Measurements from ENCODE around the gene LUM. TPM values are rescaled to one million over a fixed set of nuclear protein-coding genes. Genes with fewer than 3 reads are reported as not detected.
"Not testable (repeated sequence)": the region's sequence is repeated elsewhere in the genome, so short reads cannot be mapped to it uniquely, and the experiment has no call there.

The LUM gene
- total RNA-seq, 2 donors from 2014 or later: 130 to 196 TPM

DNA sequence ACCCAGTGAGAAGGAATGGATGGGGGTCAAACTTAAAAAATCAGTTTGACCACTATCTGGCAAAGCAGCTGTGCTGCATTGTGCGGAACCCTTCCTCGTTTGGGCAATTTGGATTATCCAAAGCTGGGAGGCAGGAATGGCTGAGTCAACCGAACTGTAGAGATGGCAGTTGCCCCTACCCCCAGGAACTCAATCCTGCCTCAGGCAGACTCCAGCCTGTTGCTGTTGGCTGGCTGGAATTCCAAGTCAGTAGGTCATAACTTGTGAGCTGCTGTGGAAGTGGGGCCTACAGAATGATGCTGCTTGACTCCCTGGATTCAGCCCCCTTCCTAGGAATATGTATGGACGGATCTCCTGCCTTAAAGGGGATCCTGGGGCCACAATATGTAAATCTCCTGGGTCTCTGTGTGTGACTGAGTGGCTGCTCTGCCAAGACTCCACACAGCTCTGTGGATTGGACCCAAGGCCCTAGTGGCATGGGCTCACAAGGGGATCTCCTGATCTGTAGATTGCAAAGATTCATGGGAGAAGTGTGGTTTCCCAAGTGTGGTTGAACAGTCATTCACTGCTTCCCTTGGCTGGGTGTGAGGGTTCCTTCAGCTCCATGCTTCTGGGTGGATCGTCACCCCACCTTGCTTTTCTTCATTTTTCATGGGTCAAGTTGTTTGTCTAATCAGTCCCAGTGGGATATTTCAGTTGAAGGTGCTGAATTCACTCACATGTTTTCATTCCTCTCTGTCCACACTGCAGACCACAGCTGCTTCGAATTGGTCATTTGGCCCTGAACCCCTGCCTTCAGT is 19.2 kb downstream of the LUM start:
- Histone ChIP-seq H3K4me3 (no peak overlapping the region), H3K36me3 (no peaks in the 10 kb centered on the region), H3K9me3 (peaks cover 0 to 25% of the 10 kb centered on the region in 2 donors), H3K27me3 (no peaks in the 10 kb centered on the region), H3K27ac (no peak overlapping the region), H3K4me1 (no peaks in the 10 kb centered on the region)
- DNase-seq (ENCODE audit: low spot score): no peak
- TF ChIP-seq, protein P1, sequence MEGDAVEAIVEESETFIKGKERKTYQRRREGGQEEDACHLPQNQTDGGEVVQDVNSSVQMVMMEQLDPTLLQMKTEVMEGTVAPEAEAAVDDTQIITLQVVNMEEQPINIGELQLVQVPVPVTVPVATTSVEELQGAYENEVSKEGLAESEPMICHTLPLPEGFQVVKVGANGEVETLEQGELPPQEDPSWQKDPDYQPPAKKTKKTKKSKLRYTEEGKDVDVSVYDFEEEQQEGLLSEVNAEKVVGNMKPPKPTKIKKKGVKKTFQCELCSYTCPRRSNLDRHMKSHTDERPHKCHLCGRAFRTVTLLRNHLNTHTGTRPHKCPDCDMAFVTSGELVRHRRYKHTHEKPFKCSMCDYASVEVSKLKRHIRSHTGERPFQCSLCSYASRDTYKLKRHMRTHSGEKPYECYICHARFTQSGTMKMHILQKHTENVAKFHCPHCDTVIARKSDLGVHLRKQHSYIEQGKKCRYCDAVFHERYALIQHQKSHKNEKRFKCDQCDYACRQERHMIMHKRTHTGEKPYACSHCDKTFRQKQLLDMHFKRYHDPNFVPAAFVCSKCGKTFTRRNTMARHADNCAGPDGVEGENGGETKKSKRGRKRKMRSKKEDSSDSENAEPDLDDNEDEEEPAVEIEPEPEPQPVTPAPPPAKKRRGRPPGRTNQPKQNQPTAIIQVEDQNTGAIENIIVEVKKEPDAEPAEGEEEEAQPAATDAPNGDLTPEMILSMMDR (IDR thresholded peaks at IDR 0.05): no peak

DNA sequence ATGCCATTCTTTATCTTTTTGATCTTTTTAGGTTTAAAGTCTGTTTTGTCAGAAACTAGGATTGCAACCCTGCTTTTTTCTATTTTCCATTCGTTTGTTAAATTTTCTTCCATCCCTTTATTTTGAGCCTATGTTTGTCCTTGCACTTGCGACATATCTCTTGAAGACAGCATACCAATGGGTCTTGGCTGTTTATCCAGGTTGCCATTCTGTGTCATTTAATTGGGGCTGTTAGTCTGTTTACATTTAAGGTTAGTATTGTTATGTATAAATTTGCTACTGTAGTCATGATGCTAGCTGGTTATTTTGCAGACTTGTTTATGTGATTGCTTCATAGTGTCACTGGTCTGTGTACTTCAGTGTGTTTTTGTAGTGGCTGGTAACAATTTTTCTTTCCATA is 21.3 kb downstream of the LUM start:
- not testable (repeated sequence) for H3K4me3 ChIP-seq; H3K27me3 ChIP-seq; DNase-seq (ENCODE audit: low spot score); H3K4me1 ChIP-seq; H3K27ac ChIP-seq; H3K36me3 ChIP-seq
- H3K9me3 ChIP-seq: peaks cover 0 to 25% of the 10 kb centered on the region in 2 donors

DNA sequence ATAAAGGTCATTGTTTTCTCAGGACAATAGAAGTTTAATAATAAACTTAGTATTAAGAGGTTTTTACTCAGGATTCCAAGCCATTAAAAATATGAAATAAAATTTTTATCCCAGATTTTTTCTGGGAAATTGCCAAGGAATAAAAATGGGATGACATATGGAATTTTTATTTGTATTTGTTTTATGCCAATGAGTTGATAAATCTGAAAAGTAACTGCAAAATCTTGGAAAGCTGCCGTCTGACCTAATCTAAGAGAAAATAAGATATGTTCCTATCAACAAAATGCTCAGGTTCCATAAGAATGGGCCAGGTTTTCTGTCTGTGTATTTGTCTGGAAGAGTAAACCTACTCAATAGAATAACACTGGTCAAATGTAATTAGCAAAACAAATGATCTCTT is 31.3 kb downstream of the LUM start:
- H3K9me3 ChIP-seq: no peaks in the 10 kb centered on the region
- H3K4me3 ChIP-seq: no peak overlapping the region
- no peaks in the 10 kb centered on the region for H3K27me3 ChIP-seq
- H3K27ac ChIP-seq: no peak overlapping the region
- TF ChIP-seq, protein P1 (IDR thresholded peaks at IDR 0.05): no peak
- no peaks in the 10 kb centered on the region for H3K36me3 ChIP-seq
- no peak for DNase-seq (ENCODE audit: low spot score)
- H3K4me1 ChIP-seq: no peaks in the 10 kb centered on the region

DNA sequence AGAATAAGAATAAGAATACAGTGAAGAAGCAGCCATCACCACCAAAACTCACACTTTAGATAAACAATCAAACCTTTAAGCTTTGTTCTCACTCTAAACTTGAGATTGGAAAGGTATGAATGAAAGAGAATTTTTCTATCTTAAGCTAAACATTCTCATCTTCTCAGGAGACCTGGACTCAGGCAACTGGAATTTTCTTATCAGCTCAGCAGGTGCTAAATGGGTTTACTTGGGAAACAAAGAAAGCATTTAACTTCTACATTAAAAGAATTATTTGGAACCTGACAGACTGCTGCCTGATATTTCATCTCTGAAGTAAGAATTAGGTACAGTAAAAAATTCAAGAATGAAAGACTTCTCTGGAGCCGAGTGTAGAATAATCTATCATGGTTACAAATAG is 32.8 kb downstream of the LUM start:
- Histone ChIP-seq H3K36me3 (no peaks in the 10 kb centered on the region), H3K9me3 (no peaks in the 10 kb centered on the region), H3K27me3 (no peaks in the 10 kb centered on the region), H3K4me1 (no peaks in the 10 kb centered on the region), H3K27ac (no peak overlapping the region), H3K4me3 (no peak overlapping the region)
- TF ChIP-seq, protein P1 (IDR thresholded peaks at IDR 0.05): no peak
- DNase-seq (ENCODE audit: low spot score): no peak

DNA sequence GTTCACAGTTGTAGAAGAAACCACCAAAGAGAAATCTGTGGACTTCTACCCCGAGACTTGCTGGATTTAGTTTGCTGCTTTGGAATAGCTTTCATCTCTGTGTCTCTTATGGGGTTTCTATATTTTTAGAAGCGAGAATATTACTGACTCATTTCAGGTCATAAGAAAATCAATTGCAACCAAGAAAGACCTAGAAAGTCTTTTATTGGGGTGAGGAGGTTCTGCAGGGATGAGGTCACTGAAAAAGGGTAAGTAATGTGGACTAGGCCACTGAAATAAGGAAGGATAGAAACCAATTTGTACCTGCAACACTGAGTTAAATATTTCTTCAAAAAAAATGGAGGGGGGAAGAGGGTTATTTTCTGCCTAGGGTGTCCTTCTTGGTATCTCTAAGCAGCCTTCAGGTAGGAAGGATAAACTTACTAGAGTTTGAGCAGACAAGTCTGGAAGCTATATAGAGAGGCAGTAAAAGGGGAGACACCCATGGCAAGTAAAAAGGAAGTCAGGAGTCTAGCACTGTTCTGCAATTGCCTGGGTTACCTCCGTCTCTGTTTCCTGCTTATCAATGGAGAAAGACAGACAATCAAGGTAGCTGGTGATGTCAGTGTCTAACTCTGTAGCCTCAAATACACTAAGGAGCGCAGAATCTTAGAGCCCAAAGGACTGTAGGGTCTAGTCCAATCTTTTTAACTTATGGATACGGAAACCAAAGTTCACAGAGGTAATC is 33.9 kb downstream of the LUM start:
- Histone ChIP-seq H3K27ac (no peak overlapping the region), H3K4me1 (no peaks in the 10 kb centered on the region), H3K9me3 (no peaks in the 10 kb centered on the region), H3K27me3 (no peaks in the 10 kb centered on the region), H3K4me3 (no peak overlapping the region), H3K36me3 (no peaks in the 10 kb centered on the region)
- DNase-seq (ENCODE audit: low spot score): no peak
- TF ChIP-seq, protein P1 (IDR thresholded peaks at IDR 0.05): no peak

DNA sequence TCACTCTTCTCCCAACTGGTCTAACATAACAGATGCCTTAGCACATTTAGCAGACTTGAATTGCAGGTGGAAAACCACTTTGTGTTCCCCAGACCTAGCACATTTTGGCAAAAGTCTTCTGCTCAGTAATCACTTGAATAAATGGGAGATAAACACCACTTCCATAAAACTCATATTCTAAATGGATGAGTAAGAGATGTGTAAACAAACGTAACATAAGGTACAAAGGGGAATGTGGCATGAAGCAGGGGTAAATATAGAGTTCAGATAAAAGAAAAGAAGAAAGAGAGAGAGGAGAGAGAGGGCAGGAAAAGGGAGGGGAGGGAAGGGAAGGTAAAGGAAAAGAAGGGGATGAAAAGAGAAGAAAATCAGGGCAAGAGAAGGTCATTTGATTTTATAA is 36.4 kb downstream of the LUM start:
- no peaks in the 10 kb centered on the region for H3K36me3 ChIP-seq
- no peak overlapping the region for H3K4me3 ChIP-seq
- TF ChIP-seq, protein P1 (IDR thresholded peaks at IDR 0.05): no peak
- no peaks in the 10 kb centered on the region for H3K4me1 ChIP-seq
- no peaks in the 10 kb centered on the region for H3K27me3 ChIP-seq
- no peaks in the 10 kb centered on the region for H3K9me3 ChIP-seq
- H3K27ac ChIP-seq: peak overlapping the region in 1 of 2 donors; percentile 50
- DNase-seq (ENCODE audit: low spot score): no peak

Data from right atrium auricular region (tissue), 2 donors.